H9 (cell line): ENCODE data around the gene CD7. TPM values are rescaled to one million over a fixed set of nuclear protein-coding genes. Genes with fewer than 3 reads are reported as not detected.

ENCODE experiments used
- DNase-seq: peaks from one replicate; pipeline ENCODE4 v3.0.0-alpha.2; 2017
- H2AFZ ChIP-seq: one replicate; pipeline ENCODE4 v1.6.1; 2013; ENCODE audit warnings: mild to moderate bottlenecking, low read length, control low read depth, moderate library complexity
- H2AK5ac ChIP-seq: 2 replicates; pipeline ENCODE4 v1.6.1; 2013; ENCODE audit warnings: low read length, control low read depth, mixed read lengths; ENCODE audit not compliant: insufficient read length
- H2BK120ac ChIP-seq: one replicate; pipeline ENCODE4 v1.6.1; 2013; ENCODE audit warnings: low read depth, mild to moderate bottlenecking, low read length, control low read depth, inconsistent platforms; ENCODE audit not compliant: poor library complexity, severe bottlenecking
- H2BK12ac ChIP-seq: 2 replicates; pipeline ENCODE4 v1.6.1; 2013; ENCODE audit warnings: low read length, control low read depth, mixed read lengths, low read depth; ENCODE audit not compliant: insufficient read length
- H2BK15ac ChIP-seq: 2 replicates; pipeline ENCODE4 v1.6.1; 2013; ENCODE audit warnings: low read depth, low read length, control low read depth
- H2BK20ac ChIP-seq: one replicate; pipeline ENCODE4 v1.6.1; 2013; ENCODE audit warnings: low read depth, mild to moderate bottlenecking, low read length, control low read depth, inconsistent platforms; ENCODE audit not compliant: poor library complexity, severe bottlenecking
- H2BK5ac ChIP-seq: 2 replicates; pipeline ENCODE4 v1.6.1; 2013; ENCODE audit warnings: low read length, control low read depth, mixed read lengths; ENCODE audit not compliant: insufficient read length
- H3K14ac ChIP-seq: 2 replicates; pipeline ENCODE4 v1.6.1; 2013; ENCODE audit warnings: low read length, control low read depth; ENCODE audit not compliant: insufficient read depth
- H3K18ac ChIP-seq: 2 replicates; pipeline ENCODE4 v1.6.1; 2013; ENCODE audit warnings: low read depth, mild to moderate bottlenecking, mixed read lengths, low read length, control low read depth; ENCODE audit not compliant: insufficient read length
- H3K23ac ChIP-seq: 2 replicates; pipeline ENCODE4 v1.6.1; 2013; ENCODE audit warnings: low read length, control low read depth, mixed read lengths, low read depth; ENCODE audit not compliant: insufficient read length
- H3K23me2 ChIP-seq: 2 replicates; pipeline ENCODE4 v1.6.1; 2013; ENCODE audit warnings: low read depth, mild to moderate bottlenecking, mixed read lengths, low read length, control low read depth; ENCODE audit not compliant: insufficient read length, poor library complexity, severe bottlenecking
- H3K27ac ChIP-seq: 2 replicates; pipeline ENCODE4 v1.5.1; 2013; ENCODE audit warnings: low read length, control low read depth, mixed read lengths, low read depth; ENCODE audit not compliant: insufficient read length
- H3K27me3 ChIP-seq: 2 replicates; pipeline ENCODE4 v1.6.1; 2013; ENCODE audit warnings: low read length, control low read depth, inconsistent platforms; ENCODE audit not compliant: insufficient read depth
- H3K4ac ChIP-seq: 2 replicates; pipeline ENCODE4 v1.6.1; 2013; ENCODE audit warnings: low read depth, mild to moderate bottlenecking, control low read depth, inconsistent platforms, low read length, moderate library complexity
- H3K4me1 ChIP-seq: 2 replicates; pipeline ENCODE4 v1.6.1; 2013; ENCODE audit warnings: low read length, control low read depth, inconsistent platforms; ENCODE audit not compliant: insufficient read depth
- H3K4me2 ChIP-seq: 2 replicates; pipeline ENCODE4 v1.6.1; 2013; ENCODE audit warnings: low read length, control low read depth, mixed read lengths; ENCODE audit not compliant: insufficient read length, insufficient read depth
- H3K56ac ChIP-seq: 2 replicates; pipeline ENCODE4 v1.6.1; 2013; ENCODE audit warnings: low read depth, mild to moderate bottlenecking, mixed read lengths, low read length, control low read depth; ENCODE audit not compliant: insufficient read length
- H3K79me1 ChIP-seq: 2 replicates; pipeline ENCODE4 v1.6.1; 2013; ENCODE audit warnings: low read depth, mild to moderate bottlenecking, moderate library complexity, low read length, control low read depth, inconsistent platforms; ENCODE audit not compliant: insufficient read depth, poor library complexity, severe bottlenecking
- H3K79me2 ChIP-seq: 2 replicates; pipeline ENCODE4 v1.6.1; 2013; ENCODE audit warnings: low read length, control low read depth, inconsistent platforms; ENCODE audit not compliant: insufficient read depth
- H3K9ac ChIP-seq: 2 replicates; pipeline ENCODE4 v1.6.1; 2013; ENCODE audit warnings: low read length, control low read depth, mixed read lengths; ENCODE audit not compliant: insufficient read length; ENCODE audit errors: extremely low read depth
- H3K9me3 ChIP-seq: one replicate; pipeline ENCODE4 v1.6.1; 2013; ENCODE audit warnings: low read depth, low read length, inconsistent platforms; ENCODE audit not compliant: control insufficient read depth
- H3T11ph ChIP-seq: one replicate; pipeline ENCODE4 v1.6.1; 2013; ENCODE audit warnings: mild to moderate bottlenecking, low read length, control low read depth, inconsistent platforms
- H4K20me1 ChIP-seq: one replicate; pipeline ENCODE4 v1.6.1; 2013; ENCODE audit not compliant: control insufficient read depth, insufficient read length, insufficient read depth
- H4K5ac ChIP-seq: 2 replicates; pipeline ENCODE4 v1.6.1; 2013; ENCODE audit warnings: low read depth, mild to moderate bottlenecking, mixed read lengths, low read length, control low read depth; ENCODE audit not compliant: insufficient read length
- H4K8ac ChIP-seq: replicated peaks from 2 replicates; pipeline ENCODE4 v1.6.1; 2013; ENCODE audit warnings: low read length, control low read depth, mixed read lengths, low read depth; ENCODE audit not compliant: insufficient read length
- H4K91ac ChIP-seq: 2 replicates; pipeline ENCODE4 v1.6.1; 2013; ENCODE audit warnings: low read depth, mild to moderate bottlenecking, moderate library complexity, mixed read lengths, low read length, control low read depth; ENCODE audit not compliant: insufficient read length
- H3K27ac Mint-ChIP-seq, 3 experiments: 2 replicates in 2 of 3; 3 replicates in 1 of 3; pipeline ENCODE4 v1.8.0; 2020 to 2021; ENCODE audit warnings: mixed read lengths in 3 of 3, mild to moderate bottlenecking in 1 of 3, moderate library complexity in 1 of 3
- H3K27me3 Mint-ChIP-seq: 2 replicates; pipeline ENCODE4 v1.8.0; 2021; ENCODE audit warnings: low read depth, mild to moderate bottlenecking, moderate library complexity, mixed read lengths
- H3K36me3 Mint-ChIP-seq, 3 experiments: 2 replicates in 2 of 3; 3 replicates in 1 of 3; pipeline ENCODE4 v1.8.0; 2020 to 2021; ENCODE audit warnings: low read depth in 3 of 3, mixed read lengths in 3 of 3; ENCODE audit not compliant: insufficient read depth in 1 of 3
- H3K4me1 Mint-ChIP-seq, 2 experiments: 2 replicates each; pipeline ENCODE4 v1.8.0; 2020; ENCODE audit warnings: mixed read lengths in 2 of 2
- H3K4me3 Mint-ChIP-seq, 2 experiments: 2 replicates in 1 of 2; 3 replicates in 1 of 2; pipeline ENCODE4 v1.8.0; 2020 to 2021; ENCODE audit warnings: mild to moderate bottlenecking in 2 of 2, mixed read lengths in 2 of 2, moderate library complexity in 1 of 2
- H3K9me3 Mint-ChIP-seq, 2 experiments: 2 replicates in 1 of 2; 3 replicates in 1 of 2; pipeline ENCODE4 v1.8.0; 2020; ENCODE audit warnings: mild to moderate bottlenecking in 2 of 2, mixed read lengths in 2 of 2, moderate library complexity in 1 of 2
- WGBS: extraction: QIAGEN DNeasy Blood & Tissue Kit; methylation state at CpG from one replicate; pipeline ENCODE4 v1.1.7; 2013; ENCODE audit warnings: missing lambda C conversion rate, low lambda C conversion rate, mixed read lengths; ENCODE audit not compliant: insufficient read length; ENCODE audit errors: extremely low coverage; 5-methylcytosine and 5-hydroxymethylcytosine counted together
- total RNA-seq: library from RNA; stranded (reverse); gene quantifications from 2 replicates; pipeline ENCODE4 v1.2.1, GENCODE V29; 2021
- TF ChIP-seq, protein P1 (sequence below): fragments of 200-600 bp; sonication (generic); conservative IDR thresholded peaks from 3 replicates; pipeline ENCODE4 v1.8.0; 2021; ENCODE audit warnings: antibody characterized with exemption, mild to moderate bottlenecking

Gene CD7
- total RNA-seq, 1 experiment from 2014 or later, result 0.35 TPM

DNA sequence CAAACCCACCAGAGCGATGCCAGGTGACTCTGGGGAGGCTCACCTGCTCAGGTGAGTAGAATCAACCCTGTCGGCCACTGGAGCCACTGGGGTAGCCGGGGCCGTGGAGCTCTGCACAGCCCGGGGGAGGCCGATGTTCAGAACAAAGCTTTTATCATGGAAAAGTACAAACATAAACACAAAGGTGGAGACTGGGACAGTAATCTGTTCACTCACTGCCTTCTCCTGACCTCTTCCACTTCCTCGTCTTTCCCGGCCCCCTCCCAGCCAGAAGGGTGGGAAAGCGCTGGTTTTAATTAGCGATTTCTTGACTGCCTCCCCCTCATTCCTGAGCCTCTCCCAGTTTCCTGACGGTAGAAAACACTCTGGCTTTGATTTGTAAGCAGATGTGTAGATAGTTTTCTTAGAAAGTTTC, 31.9 kb upstream of the CD7 start:
- Mint-ChIP-seq H3K36me3 (no peaks in the 10 kb centered on the region), H3K27ac (no peak overlapping the region), H3K27me3 (peaks cover 11% of the 10 kb centered on the region), H3K4me1 (peaks cover 4 to 10% of the 10 kb centered on the region in 2 experiments; a peak in 3 of 4 replicates), H3K9me3 (no peaks in the 10 kb centered on the region), H3K4me3 (no peak overlapping the region)
- Histone ChIP-seq H3K27ac (no peak overlapping the region), H2BK5ac (no peak overlapping the region), H3K79me1 (no peaks in the 10 kb centered on the region), H3K23me2 (no peaks in the 10 kb centered on the region), H3K27me3 (no peaks in the 10 kb centered on the region), H3K4ac (no peak overlapping the region), H2AFZ (no peak overlapping the region), H3K9me3 (no peaks in the 10 kb centered on the region), H3K23ac (no peak overlapping the region), H3T11ph (no peak overlapping the region), H2BK12ac (no peak overlapping the region), H2BK120ac (no peak overlapping the region), H4K8ac (no peak overlapping the region), H2BK15ac (no peak overlapping the region), H3K79me2 (no peaks in the 10 kb centered on the region), H4K5ac (no peak overlapping the region), H3K56ac (no peak overlapping the region), H2AK5ac (no peak overlapping the region), H4K20me1 (no peaks in the 10 kb centered on the region), H4K91ac (no peak overlapping the region), H3K18ac (no peak overlapping the region), H2BK20ac (no peak overlapping the region), H3K14ac (no peak overlapping the region), H3K9ac (no peak overlapping the region), H3K4me1 (no peaks in the 10 kb centered on the region), H3K4me2 (no peak overlapping the region)
- TF ChIP-seq, protein P1, sequence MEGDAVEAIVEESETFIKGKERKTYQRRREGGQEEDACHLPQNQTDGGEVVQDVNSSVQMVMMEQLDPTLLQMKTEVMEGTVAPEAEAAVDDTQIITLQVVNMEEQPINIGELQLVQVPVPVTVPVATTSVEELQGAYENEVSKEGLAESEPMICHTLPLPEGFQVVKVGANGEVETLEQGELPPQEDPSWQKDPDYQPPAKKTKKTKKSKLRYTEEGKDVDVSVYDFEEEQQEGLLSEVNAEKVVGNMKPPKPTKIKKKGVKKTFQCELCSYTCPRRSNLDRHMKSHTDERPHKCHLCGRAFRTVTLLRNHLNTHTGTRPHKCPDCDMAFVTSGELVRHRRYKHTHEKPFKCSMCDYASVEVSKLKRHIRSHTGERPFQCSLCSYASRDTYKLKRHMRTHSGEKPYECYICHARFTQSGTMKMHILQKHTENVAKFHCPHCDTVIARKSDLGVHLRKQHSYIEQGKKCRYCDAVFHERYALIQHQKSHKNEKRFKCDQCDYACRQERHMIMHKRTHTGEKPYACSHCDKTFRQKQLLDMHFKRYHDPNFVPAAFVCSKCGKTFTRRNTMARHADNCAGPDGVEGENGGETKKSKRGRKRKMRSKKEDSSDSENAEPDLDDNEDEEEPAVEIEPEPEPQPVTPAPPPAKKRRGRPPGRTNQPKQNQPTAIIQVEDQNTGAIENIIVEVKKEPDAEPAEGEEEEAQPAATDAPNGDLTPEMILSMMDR, result no peak
- no CpG with 5 or more reads among the region's 11 CpGs for WGBS
- DNase-seq, result no peak
